Karpas-422 (cell line): ENCODE measurements around the gene FOXR1. TPM values are rescaled to one million over a fixed set of nuclear protein-coding genes. Genes with fewer than 3 reads are reported as not detected.
"Not testable (repeated sequence)": the region's sequence is repeated elsewhere in the genome, so short reads cannot be mapped to it uniquely, and the experiment has no call there.

Source experiments
- DNase-seq: peaks from one replicate; pipeline ENCODE4 v3.0.0-alpha.2; 2015
- H2AFZ ChIP-seq: fragments of 200-600 bp; sonication (generic); 2 replicates; pipeline ENCODE4 v1.6.1; 2014; ENCODE audit warnings: antibody characterized with exemption, low read length, mixed read lengths
- H3K27ac ChIP-seq: fragments of 200-600 bp; sonication (generic); 2 replicates; pipeline ENCODE4 v1.5.1; 2014; ENCODE audit warnings: mild to moderate bottlenecking, low read length, moderate library complexity
- H3K27me3 ChIP-seq: fragments of 200-600 bp; sonication (generic); 2 replicates; pipeline ENCODE4 v1.6.1; 2014; ENCODE audit warnings: low read length, mixed read lengths
- H3K36me3 ChIP-seq: fragments of 200-600 bp; sonication (generic); 2 replicates; pipeline ENCODE4 v1.6.1; 2014; ENCODE audit warnings: low read length, mixed read lengths; ENCODE audit not compliant: insufficient read depth
- H3K4me1 ChIP-seq: fragments of 200-600 bp; sonication (generic); 2 replicates; pipeline ENCODE4 v1.6.1; 2014; ENCODE audit warnings: mild to moderate bottlenecking, low read length, mixed read lengths
- H3K4me2 ChIP-seq: fragments of 200-600 bp; sonication (generic); 2 replicates; pipeline ENCODE4 v1.6.1; 2014; ENCODE audit warnings: low read length, low read depth, mild to moderate bottlenecking; ENCODE audit not compliant: poor library complexity, severe bottlenecking
- H3K4me3 ChIP-seq: fragments of 200-600 bp; sonication (generic); 2 replicates; pipeline ENCODE4 v1.5.1; 2014; ENCODE audit warnings: mild to moderate bottlenecking, antibody characterized with exemption, low read length, mixed read lengths
- H3K79me2 ChIP-seq: fragments of 200-600 bp; sonication (generic); 2 replicates; pipeline ENCODE4 v1.6.1; 2014; ENCODE audit warnings: mild to moderate bottlenecking, low read length, mixed read lengths
- H3K9ac ChIP-seq: fragments of 200-600 bp; sonication (generic); 2 replicates; pipeline ENCODE4 v1.6.0; 2014; ENCODE audit warnings: low read length
- H3K9me2 ChIP-seq: fragments of 200-600 bp; sonication (generic), shearing (Covaris generic); replicated peaks from 2 replicates; pipeline ENCODE4 v1.6.0; 2014; ENCODE audit warnings: mild to moderate bottlenecking, low read length, moderate library complexity; ENCODE audit not compliant: insufficient read depth
- H3K9me3 ChIP-seq: fragments of 300-700, 200-600 bp; sonication (generic); 2 replicates; pipeline ENCODE4 v1.6.1; 2014; ENCODE audit warnings: low read length, mixed read lengths
- H4K20me1 ChIP-seq: fragments of 200-600 bp; sonication (generic); 2 replicates; pipeline ENCODE4 v1.6.1; 2014; ENCODE audit warnings: mild to moderate bottlenecking, antibody characterized with exemption, low read length, low read depth; ENCODE audit not compliant: insufficient read depth
- total RNA-seq: library from RNA; depleted of rRNA; stranded (reverse); fragments of >200 nt; shearing (Covaris generic); gene quantifications from 2 replicates; pipeline ENCODE4 v1.2.3, GENCODE V29; 2014; ENCODE audit warnings: low replicate concordance

The FOXR1 gene
- total RNA-seq, 1 experiment from 2014 or later = not detected

GRCh38 chr11:118956847-118957469, 14.6 kb upstream of the FOXR1 start:
- no peak overlapping the region for H3K9ac ChIP-seq
- H3K9me3 ChIP-seq = no peaks in the 10 kb centered on the region
- no peak for DNase-seq

GRCh38 chr11:118957549-118957948, 14.0 kb upstream of the FOXR1 start:
- Histone ChIP-seq H3K9ac (no peak overlapping the region), H2AFZ (no peak overlapping the region), H3K79me2 (no peaks in the 10 kb centered on the region), H3K4me3 (no peak overlapping the region), H3K4me2 (no peak overlapping the region), H3K4me1 (no peaks in the 10 kb centered on the region), H3K9me2 (no peaks in the 10 kb centered on the region), H4K20me1 (no peaks in the 10 kb centered on the region), H3K27ac (no peak overlapping the region), H3K36me3 (no peaks in the 10 kb centered on the region), H3K27me3 (no peaks in the 10 kb centered on the region), H3K9me3 (no peaks in the 10 kb centered on the region)
- DNase-seq = no peak

More at GRCh38 chr11:118956847-118957469, 14.6 kb upstream of the FOXR1 start:
- no peaks in the 10 kb centered on the region for H4K20me1 ChIP-seq
- no peaks in the 10 kb centered on the region for H3K79me2 ChIP-seq
- no peaks in the 10 kb centered on the region for H3K9me2 ChIP-seq
- no peak overlapping the region for H3K27ac ChIP-seq
- no peaks in the 10 kb centered on the region for H3K27me3 ChIP-seq
- no peaks in the 10 kb centered on the region for H3K4me1 ChIP-seq
- H3K36me3 ChIP-seq = no peaks in the 10 kb centered on the region
- no peak overlapping the region for H2AFZ ChIP-seq
- no peak overlapping the region for H3K4me2 ChIP-seq
- no peak overlapping the region for H3K4me3 ChIP-seq

- Histone ChIP-seq H4K20me1 (no peaks in the 10 kb centered on the region), H3K27me3 (no peaks in the 10 kb centered on the region), H3K4me2 (no peak overlapping the region), H3K9me2 (no peaks in the 10 kb centered on the region), H3K9ac (no peak overlapping the region), H3K79me2 (no peaks in the 10 kb centered on the region), H3K4me3 (no peak overlapping the region), H3K27ac (no peak overlapping the region), H3K36me3 (no peaks in the 10 kb centered on the region), H3K9me3 (no peaks in the 10 kb centered on the region), H3K4me1 (no peaks in the 10 kb centered on the region), H2AFZ (no peak overlapping the region)
- DNase-seq = no peak
These were observed 13.6 kb upstream of the FOXR1 start for GRCh38 chr11:118957968-118958367.

GRCh38 chr11:118958577-118958976, 13.0 kb upstream of the FOXR1 start:
- Histone ChIP-seq H3K4me1 (no peaks in the 10 kb centered on the region), H2AFZ (no peak overlapping the region), H3K4me3 (no peak overlapping the region), H3K9me2 (no peaks in the 10 kb centered on the region), H3K36me3 (no peaks in the 10 kb centered on the region), H3K27ac (no peak overlapping the region), H3K27me3 (no peaks in the 10 kb centered on the region), H4K20me1 (no peaks in the 10 kb centered on the region), H3K4me2 (no peak overlapping the region), H3K9me3 (no peaks in the 10 kb centered on the region), H3K9ac (no peak overlapping the region), H3K79me2 (no peaks in the 10 kb centered on the region)
- no peak for DNase-seq

GRCh38 chr11:118961189-118961588, 10.4 kb upstream of the FOXR1 start:
- H4K20me1 ChIP-seq = no peaks in the 10 kb centered on the region
- H3K9ac ChIP-seq = no peak overlapping the region
- no peak overlapping the region for H3K4me2 ChIP-seq
- no peak overlapping the region for H3K27ac ChIP-seq
- no peak overlapping the region for H3K4me3 ChIP-seq
- H3K36me3 ChIP-seq = no peaks in the 10 kb centered on the region
- H3K9me2 ChIP-seq = no peaks in the 10 kb centered on the region
- H3K4me1 ChIP-seq = no peaks in the 10 kb centered on the region
- no peaks in the 10 kb centered on the region for H3K79me2 ChIP-seq
- no peaks in the 10 kb centered on the region for H3K9me3 ChIP-seq
- H3K27me3 ChIP-seq = no peaks in the 10 kb centered on the region
- no peak overlapping the region for H2AFZ ChIP-seq
- DNase-seq = no peak

GRCh38 chr11:118961591-118961990, 10.0 kb upstream of the FOXR1 start:
- H3K4me1 ChIP-seq = no peaks in the 10 kb centered on the region
- H3K4me3 ChIP-seq = no peak overlapping the region
- H3K27me3 ChIP-seq = no peaks in the 10 kb centered on the region
- no peak overlapping the region for H3K9ac ChIP-seq
- no peak overlapping the region for H2AFZ ChIP-seq
- no peaks in the 10 kb centered on the region for H3K9me3 ChIP-seq
- no peaks in the 10 kb centered on the region for H4K20me1 ChIP-seq
- no peak overlapping the region for H3K4me2 ChIP-seq
- DNase-seq = no peak
- H3K36me3 ChIP-seq = no peaks in the 10 kb centered on the region
- H3K27ac ChIP-seq = no peak overlapping the region
- H3K9me2 ChIP-seq = no peaks in the 10 kb centered on the region
- H3K79me2 ChIP-seq = no peaks in the 10 kb centered on the region

GRCh38 chr11:118969508-118969907, 2.1 kb upstream of the FOXR1 start:
- not testable (repeated sequence) for H3K4me3 ChIP-seq, H3K9me3 ChIP-seq

GRCh38 chr11:118973985-118974384, 2.4 kb downstream of the FOXR1 start:
- Histone ChIP-seq H3K27ac (no peak overlapping the region), H3K36me3 (no peaks in the 10 kb centered on the region), H3K9ac (no peak overlapping the region), H3K4me3 (no peak overlapping the region), H3K27me3 (no peaks in the 10 kb centered on the region), H3K9me3 (no peaks in the 10 kb centered on the region), H3K4me2 (no peak overlapping the region), H3K9me2 (no peaks in the 10 kb centered on the region), H3K79me2 (no peaks in the 10 kb centered on the region), H4K20me1 (no peaks in the 10 kb centered on the region), H3K4me1 (no peaks in the 10 kb centered on the region), H2AFZ (no peak overlapping the region)
- DNase-seq = no peak

More at GRCh38 chr11:118969508-118969907, 2.1 kb upstream of the FOXR1 start:
- not testable (repeated sequence) for DNase-seq, H3K9ac ChIP-seq, H4K20me1 ChIP-seq, H3K36me3 ChIP-seq, H3K4me2 ChIP-seq, H2AFZ ChIP-seq, H3K4me1 ChIP-seq, H3K27ac ChIP-seq, H3K27me3 ChIP-seq, H3K79me2 ChIP-seq, H3K9me2 ChIP-seq
